Nephron (organoid): ENCODE measurements around the gene SYK.

ENCODE experiments used
- H3K27ac Mint-ChIP-seq, 3 experiments: 2 replicates each; pipeline ENCODE4 v1.8.0; 2020; ENCODE audit warnings: mixed read lengths in 3 of 3, mild to moderate bottlenecking in 2 of 3, moderate library complexity in 1 of 3
- H3K27me3 Mint-ChIP-seq: 2 replicates; pipeline ENCODE4 v1.8.0; 2021; ENCODE audit warnings: low read depth, mild to moderate bottlenecking, moderate library complexity, mixed read lengths
- H3K36me3 Mint-ChIP-seq: 2 replicates; pipeline ENCODE4 v1.8.0; 2020; ENCODE audit warnings: low read depth, mixed read lengths
- H3K4me1 Mint-ChIP-seq: 2 replicates; pipeline ENCODE4 v1.8.0; 2020; ENCODE audit warnings: mixed read lengths
- H3K4me3 Mint-ChIP-seq, 3 experiments: 2 replicates each; pipeline ENCODE4 v1.8.0; 2020; ENCODE audit warnings: mild to moderate bottlenecking in 3 of 3, mixed read lengths in 3 of 3, moderate library complexity in 2 of 3
- H3K9me3 Mint-ChIP-seq: 2 replicates; pipeline ENCODE4 v1.8.0; 2020; ENCODE audit warnings: mixed read lengths
- TF ChIP-seq, protein P1 (sequence below), 3 experiments: fragments of 200-600 bp; sonication (generic); IDR thresholded peaks; one replicate each; pipeline ENCODE4 v1.5.0; 2021; ENCODE audit warnings: antibody characterized with exemption in 3 of 3; ENCODE audit not compliant: unreplicated experiment in 3 of 3

SYK gene

DNA sequence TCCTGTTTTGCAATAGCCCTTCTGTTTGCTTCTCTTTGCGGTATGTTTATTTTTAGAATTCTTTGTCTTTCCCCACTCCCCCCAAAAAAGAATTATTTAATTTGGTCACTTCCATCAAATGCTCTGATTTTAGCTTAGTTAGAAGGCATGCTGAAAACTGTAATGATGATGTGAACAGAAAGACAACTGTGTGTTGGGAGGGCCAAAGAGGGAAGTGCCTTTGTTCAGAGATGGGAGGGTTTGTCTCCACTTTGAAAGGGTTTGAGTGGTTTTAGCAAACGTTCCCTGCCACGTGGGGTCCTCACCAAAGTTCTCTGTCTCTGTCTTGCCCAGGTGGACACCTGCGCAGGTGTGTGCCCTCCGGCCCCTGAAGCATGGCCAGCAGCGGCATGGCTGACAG is 41.9 kb downstream of the SYK start:
- peaks cover 4% of the 10 kb centered on the region for H3K4me1 Mint-ChIP-seq
- H3K27me3 Mint-ChIP-seq: peaks cover 4% of the 10 kb centered on the region
- no peaks in the 10 kb centered on the region for H3K36me3 Mint-ChIP-seq
- TF ChIP-seq, protein P1, sequence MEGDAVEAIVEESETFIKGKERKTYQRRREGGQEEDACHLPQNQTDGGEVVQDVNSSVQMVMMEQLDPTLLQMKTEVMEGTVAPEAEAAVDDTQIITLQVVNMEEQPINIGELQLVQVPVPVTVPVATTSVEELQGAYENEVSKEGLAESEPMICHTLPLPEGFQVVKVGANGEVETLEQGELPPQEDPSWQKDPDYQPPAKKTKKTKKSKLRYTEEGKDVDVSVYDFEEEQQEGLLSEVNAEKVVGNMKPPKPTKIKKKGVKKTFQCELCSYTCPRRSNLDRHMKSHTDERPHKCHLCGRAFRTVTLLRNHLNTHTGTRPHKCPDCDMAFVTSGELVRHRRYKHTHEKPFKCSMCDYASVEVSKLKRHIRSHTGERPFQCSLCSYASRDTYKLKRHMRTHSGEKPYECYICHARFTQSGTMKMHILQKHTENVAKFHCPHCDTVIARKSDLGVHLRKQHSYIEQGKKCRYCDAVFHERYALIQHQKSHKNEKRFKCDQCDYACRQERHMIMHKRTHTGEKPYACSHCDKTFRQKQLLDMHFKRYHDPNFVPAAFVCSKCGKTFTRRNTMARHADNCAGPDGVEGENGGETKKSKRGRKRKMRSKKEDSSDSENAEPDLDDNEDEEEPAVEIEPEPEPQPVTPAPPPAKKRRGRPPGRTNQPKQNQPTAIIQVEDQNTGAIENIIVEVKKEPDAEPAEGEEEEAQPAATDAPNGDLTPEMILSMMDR (IDR thresholded peaks at IDR 0.05; ENCODE audit: unreplicated experiment in 3 of 3): no peak
- no peak overlapping the region for H3K27ac Mint-ChIP-seq
- no peaks in the 10 kb centered on the region for H3K9me3 Mint-ChIP-seq
- H3K4me3 Mint-ChIP-seq: no peak overlapping the region

DNA sequence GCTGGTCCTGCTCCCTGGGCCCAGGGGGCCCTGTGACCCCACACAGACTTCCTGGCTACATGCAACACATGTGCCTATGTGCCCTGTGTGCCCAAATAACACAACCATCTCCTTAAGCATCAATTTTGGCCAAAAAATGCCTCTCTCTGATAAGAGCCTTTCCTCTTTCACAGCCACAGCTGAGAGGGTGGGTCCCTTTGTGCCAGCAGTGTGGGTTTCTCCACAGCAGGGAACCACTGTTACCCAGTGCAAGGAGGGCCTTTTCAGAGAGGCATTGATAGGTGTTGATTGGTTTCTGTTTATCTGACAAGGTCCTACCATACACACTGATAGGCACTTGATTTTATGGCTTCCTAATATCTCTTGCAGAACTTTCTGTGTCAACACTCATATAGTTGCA is 42.7 kb downstream of the SYK start:
- TF ChIP-seq, protein P1 (IDR thresholded peaks at IDR 0.05; ENCODE audit: unreplicated experiment in 3 of 3): no peak
- Mint-ChIP-seq H3K36me3 (no peaks in the 10 kb centered on the region), H3K27me3 (peaks cover 4% of the 10 kb centered on the region), H3K4me3 (no peak overlapping the region), H3K27ac (no peak overlapping the region), H3K9me3 (no peaks in the 10 kb centered on the region), H3K4me1 (no peaks in the 10 kb centered on the region)

DNA sequence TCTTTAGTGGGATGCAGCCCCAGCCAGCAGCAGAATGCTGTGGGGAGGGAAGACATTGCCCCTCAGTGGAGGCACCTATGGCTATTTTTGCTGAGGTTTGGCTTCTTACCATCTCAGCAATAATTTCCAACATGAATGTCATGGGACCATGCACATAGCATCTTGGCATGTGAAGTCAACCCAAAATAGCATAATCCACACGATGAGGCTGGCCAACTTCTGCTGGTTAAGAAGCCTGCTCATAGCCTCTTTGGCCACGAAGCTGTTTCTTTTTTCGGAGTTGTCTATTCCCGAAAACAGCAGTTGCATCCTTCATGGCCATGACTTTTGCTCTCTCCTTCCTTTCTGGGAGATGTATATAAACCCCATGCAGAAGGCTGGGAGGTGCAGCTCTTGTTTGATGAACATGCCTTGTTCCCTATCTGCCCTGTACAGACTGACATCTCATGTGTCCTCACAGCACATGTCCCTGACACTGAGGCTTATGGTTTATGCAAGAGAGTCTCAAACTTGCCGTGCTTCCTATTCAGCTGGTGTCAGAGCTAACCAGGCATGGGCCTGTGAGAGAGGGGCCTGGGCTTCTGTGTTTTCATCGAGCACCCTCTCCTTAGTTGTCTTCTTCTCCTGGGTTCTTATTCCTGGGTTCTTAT is 45.3 kb downstream of the SYK start:
- TF ChIP-seq, protein P1 (IDR thresholded peaks at IDR 0.05; ENCODE audit: unreplicated experiment in 3 of 3): no peak
- Mint-ChIP-seq H3K9me3 (no peaks in the 10 kb centered on the region), H3K4me1 (peaks cover 1% of the 10 kb centered on the region), H3K36me3 (no peaks in the 10 kb centered on the region), H3K27ac (no peak overlapping the region), H3K4me3 (no peak overlapping the region), H3K27me3 (peaks cover 4% of the 10 kb centered on the region)

DNA sequence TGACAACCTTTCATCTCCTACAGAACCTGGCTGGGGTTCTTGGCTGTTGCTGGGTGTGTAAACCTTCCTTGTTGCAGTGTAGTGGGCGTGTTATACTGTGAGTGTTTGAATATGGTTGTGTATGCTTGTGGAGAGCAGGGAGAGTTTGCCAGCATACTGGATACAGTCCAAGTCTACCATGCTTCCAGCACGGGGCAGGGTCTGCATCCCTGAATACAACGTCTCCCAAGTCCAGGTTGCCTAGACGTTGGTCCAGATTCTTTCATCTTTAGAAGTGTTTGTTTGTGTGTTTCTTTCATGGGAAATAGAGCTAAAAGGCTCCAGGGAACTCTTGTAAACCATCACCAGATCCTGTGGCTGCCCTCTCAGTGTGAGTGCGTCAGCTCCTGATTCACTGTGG is 46.4 kb downstream of the SYK start:
- Mint-ChIP-seq H3K27ac (peak overlapping the region in 1 of 3 experiments; percentile 12), H3K36me3 (peaks cover 5% of the 10 kb centered on the region), H3K4me3 (no peak overlapping the region), H3K4me1 (peaks cover 11% of the 10 kb centered on the region), H3K9me3 (no peaks in the 10 kb centered on the region), H3K27me3 (peaks cover 4% of the 10 kb centered on the region)
- TF ChIP-seq, protein P1 (IDR thresholded peaks at IDR 0.05; ENCODE audit: unreplicated experiment in 3 of 3): no peak

DNA sequence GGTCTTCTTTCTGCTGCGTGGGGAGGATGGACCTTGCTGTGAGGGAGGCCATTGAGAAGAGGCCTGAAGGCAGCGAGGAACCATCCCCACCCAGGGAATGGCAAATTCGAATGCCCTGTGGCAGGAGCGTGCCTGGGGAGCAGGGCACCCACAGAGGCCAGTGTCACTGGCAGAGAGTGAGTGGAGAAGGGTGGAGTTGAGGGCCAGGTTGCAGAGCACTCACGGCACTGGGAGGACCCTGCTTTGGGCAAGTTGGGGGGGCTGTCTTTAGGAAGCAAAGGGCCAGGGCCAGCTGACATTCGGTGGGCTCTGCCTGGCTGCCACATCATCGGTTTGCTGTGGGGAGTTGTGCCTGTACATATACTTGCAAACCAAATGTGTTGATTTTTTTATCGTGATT is 47.2 kb downstream of the SYK start:
- Mint-ChIP-seq H3K4me1 (peaks cover 11% of the 10 kb centered on the region), H3K27me3 (peaks cover 4% of the 10 kb centered on the region), H3K4me3 (no peak overlapping the region), H3K9me3 (no peaks in the 10 kb centered on the region), H3K27ac (peak overlapping the region in 1 of 3 experiments; percentile 57), H3K36me3 (peaks cover 7% of the 10 kb centered on the region)
- TF ChIP-seq, protein P1 (IDR thresholded peaks at IDR 0.05; ENCODE audit: unreplicated experiment in 3 of 3): no peak

DNA sequence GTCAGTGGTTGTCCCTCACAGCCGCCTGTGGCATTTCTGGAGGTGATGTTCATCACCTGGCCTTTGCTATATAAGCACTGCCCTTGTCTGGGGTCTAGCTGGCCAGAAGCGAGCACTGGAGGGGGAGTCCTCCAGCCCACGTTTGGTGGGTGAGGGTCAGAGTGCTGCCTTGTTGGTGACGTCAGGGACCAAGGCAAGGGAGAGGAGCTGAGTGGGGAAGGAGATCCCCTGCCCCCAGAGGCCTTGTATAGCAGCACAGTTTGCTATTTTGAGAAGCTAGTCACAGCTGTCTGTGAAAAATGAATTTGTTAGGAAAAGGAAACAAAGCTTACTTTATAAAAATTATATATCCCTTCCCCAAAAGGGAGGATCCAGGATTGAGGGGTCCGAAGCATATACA is 49.8 kb downstream of the SYK start:
- TF ChIP-seq, protein P1 (IDR thresholded peaks at IDR 0.05; ENCODE audit: unreplicated experiment in 3 of 3): peak in 2 of 3 experiments; percentile 13 to 26
- Mint-ChIP-seq H3K27ac (peak overlapping the region in 1 of 3 experiments; percentile 53), H3K27me3 (peaks cover 10% of the 10 kb centered on the region), H3K36me3 (peaks cover 7% of the 10 kb centered on the region), H3K4me3 (no peak overlapping the region), H3K4me1 (peaks cover 11% of the 10 kb centered on the region), H3K9me3 (no peaks in the 10 kb centered on the region)
